Liver (tissue), 3 donors: ENCODE measurements around the gene BORCS5.

Experiments used
- EGR1 ChIP-seq, 2 donors: IDR thresholded peaks; 2 replicates each; pipeline ENCODE4 v1.6.1; 2016 to 2018; ENCODE audit warnings: antibody characterized with exemption in 2 of 2, low read depth in 2 of 2
- GABPA ChIP-seq, 2 donors: IDR thresholded peaks in 1 of 2; conservative IDR thresholded peaks in 1 of 2; 2 replicates each; pipeline ENCODE4 v1.6.1; 2016; ENCODE audit warnings: antibody characterized with exemption in 2 of 2, mild to moderate bottlenecking in 1 of 2, moderate library complexity in 1 of 2
- HNF4A ChIP-seq, 2 donors: conservative IDR thresholded peaks; 2 replicates each; pipeline ENCODE4 v1.6.1; 2016; ENCODE audit warnings: antibody characterized with exemption in 2 of 2, mild to moderate bottlenecking in 2 of 2
- HNF4G ChIP-seq: IDR thresholded peaks from 2 replicates; pipeline ENCODE4 v1.6.1; 2016; ENCODE audit warnings: antibody characterized with exemption
- MAX ChIP-seq: IDR thresholded peaks from 2 replicates; pipeline ENCODE4 v1.6.1; 2016; ENCODE audit warnings: antibody characterized with exemption
- NR2F2 ChIP-seq: IDR thresholded peaks from 2 replicates; pipeline ENCODE4 v1.6.1; 2016; ENCODE audit warnings: antibody characterized with exemption
- RAD21 ChIP-seq, 2 donors: IDR thresholded peaks; 2 replicates each; pipeline ENCODE4 v1.6.1; 2016; ENCODE audit warnings: antibody characterized with exemption in 2 of 2, mild to moderate bottlenecking in 2 of 2
- REST ChIP-seq: IDR thresholded peaks from 2 replicates; pipeline ENCODE4 v1.6.1; 2016; ENCODE audit warnings: antibody characterized with exemption, mild to moderate bottlenecking
- SP1 ChIP-seq: IDR thresholded peaks from 2 replicates; pipeline ENCODE4 v1.6.1; 2018; ENCODE audit warnings: antibody characterized with exemption, mild to moderate bottlenecking
- TAF1 ChIP-seq: conservative IDR thresholded peaks from 2 replicates; pipeline ENCODE4 v1.6.1; 2016; ENCODE audit warnings: antibody characterized with exemption, mild to moderate bottlenecking
- YY1 ChIP-seq: IDR thresholded peaks from 2 replicates; pipeline ENCODE4 v1.6.1; 2016; ENCODE audit warnings: antibody characterized with exemption, mild to moderate bottlenecking
- TF ChIP-seq, protein P1 (sequence below): fragments of 150-350 bp; IDR thresholded peaks from 2 replicates; pipeline ENCODE4 v1.5.1; 2017; ENCODE audit warnings: improper control_type of control experiment, low read depth, low read length; ENCODE audit not compliant: missing input control
- donor health status: healthy.
- donor health status: healthy.

- TF ChIP-seq, protein P1, sequence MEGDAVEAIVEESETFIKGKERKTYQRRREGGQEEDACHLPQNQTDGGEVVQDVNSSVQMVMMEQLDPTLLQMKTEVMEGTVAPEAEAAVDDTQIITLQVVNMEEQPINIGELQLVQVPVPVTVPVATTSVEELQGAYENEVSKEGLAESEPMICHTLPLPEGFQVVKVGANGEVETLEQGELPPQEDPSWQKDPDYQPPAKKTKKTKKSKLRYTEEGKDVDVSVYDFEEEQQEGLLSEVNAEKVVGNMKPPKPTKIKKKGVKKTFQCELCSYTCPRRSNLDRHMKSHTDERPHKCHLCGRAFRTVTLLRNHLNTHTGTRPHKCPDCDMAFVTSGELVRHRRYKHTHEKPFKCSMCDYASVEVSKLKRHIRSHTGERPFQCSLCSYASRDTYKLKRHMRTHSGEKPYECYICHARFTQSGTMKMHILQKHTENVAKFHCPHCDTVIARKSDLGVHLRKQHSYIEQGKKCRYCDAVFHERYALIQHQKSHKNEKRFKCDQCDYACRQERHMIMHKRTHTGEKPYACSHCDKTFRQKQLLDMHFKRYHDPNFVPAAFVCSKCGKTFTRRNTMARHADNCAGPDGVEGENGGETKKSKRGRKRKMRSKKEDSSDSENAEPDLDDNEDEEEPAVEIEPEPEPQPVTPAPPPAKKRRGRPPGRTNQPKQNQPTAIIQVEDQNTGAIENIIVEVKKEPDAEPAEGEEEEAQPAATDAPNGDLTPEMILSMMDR: no peak
- TF ChIP-seq SP1 (no peak), REST (no peak), NR2F2 (no peak), GABPA (IDR thresholded peaks at IDR 0.05 in 1 of 2, conservative IDR thresholded peaks at IDR 0.05 in 1 of 2) (no peak), TAF1 (no peak), YY1 (no peak), RAD21 (IDR thresholded peaks at IDR 0.05) (no peak), MAX (no peak), HNF4G (no peak), EGR1 (IDR thresholded peaks at IDR 0.05; ENCODE audit: low read depth in 2 of 2) (no peak), HNF4A (conservative IDR thresholded peaks at IDR 0.05) (no peak)
These were observed 3.1 kb upstream of the BORCS5 start for GRCh38 chr12:12353807-12354206.
